Activated CD8-positive, alpha-beta T cell treated with anti-CD3 and anti-CD28 coated beads for 36 hours (primary cell): Measurements from ENCODE around the gene TBL1XR1. TPM values are rescaled to one million over a fixed set of nuclear protein-coding genes. Genes with fewer than 3 reads are reported as not detected.

Experiments
- ATAC-seq: fragments of 200-7000 bp; cut with Tn5 transposase; one replicate; pipeline ENCODE4 v1.10.0; 2021; ENCODE audit warnings: mild to moderate bottlenecking, moderate library complexity
- CTCF ChIA-PET: fragments of 350-600 bp; sonication (Branson Sonifier 250); formaldehyde crosslinking; loops from one replicate; lab custom pipeline; 2021; ENCODE audit warnings: antibody characterized with exemption; lab: Charles Lee
- POLR2A ChIA-PET: fragments of 350-600 bp; sonication (Branson Sonifier 250); formaldehyde crosslinking; loops from one replicate; lab custom pipeline; 2021; ENCODE audit warnings: antibody characterized with exemption; lab: Charles Lee
- DNase-seq: peaks from one replicate; pipeline ENCODE4 v3.0.0-alpha.2; 2020
- H3K27ac Mint-ChIP-seq: one replicate; pipeline ENCODE4 v1.8.0; 2021; ENCODE audit warnings: mild to moderate bottlenecking, mixed read lengths
- H3K27me3 Mint-ChIP-seq: one replicate; pipeline ENCODE4 v1.8.0; 2021; ENCODE audit warnings: mixed read lengths
- H3K36me3 Mint-ChIP-seq: one replicate; pipeline ENCODE4 v1.8.0; 2021; ENCODE audit warnings: low read depth, mixed read lengths
- H3K4me1 Mint-ChIP-seq: one replicate; pipeline ENCODE4 v1.8.0; 2021; ENCODE audit warnings: low read depth, mixed read lengths
- H3K4me3 Mint-ChIP-seq: one replicate; pipeline ENCODE4 v1.8.0; 2021; ENCODE audit warnings: mild to moderate bottlenecking, moderate library complexity, mixed read lengths
- H3K9me3 Mint-ChIP-seq: one replicate; pipeline ENCODE4 v1.8.0; 2021; ENCODE audit warnings: mixed read lengths
- CTCF ChIP-seq: fragments of 200-600 bp; IDR thresholded peaks from one replicate; pipeline ENCODE4 v1.8.0; 2022; ENCODE audit warnings: antibody characterized with exemption, mild to moderate bottlenecking
- intact Hi-C: fragments of 100-400 bp; cut with micrococcal nuclease; formaldehyde crosslinking; loops from one replicate; pipeline ENCODE4 v1.10.0; 2022
- total RNA-seq, 2 experiments: library from RNA; stranded (reverse); gene quantifications; one replicate each; pipeline ENCODE4 v1.2.3, GENCODE V29; 2021

The TBL1XR1 gene
- total RNA-seq, 2 experiments from 2014 or later: 153 to 158 TPM

DNA sequence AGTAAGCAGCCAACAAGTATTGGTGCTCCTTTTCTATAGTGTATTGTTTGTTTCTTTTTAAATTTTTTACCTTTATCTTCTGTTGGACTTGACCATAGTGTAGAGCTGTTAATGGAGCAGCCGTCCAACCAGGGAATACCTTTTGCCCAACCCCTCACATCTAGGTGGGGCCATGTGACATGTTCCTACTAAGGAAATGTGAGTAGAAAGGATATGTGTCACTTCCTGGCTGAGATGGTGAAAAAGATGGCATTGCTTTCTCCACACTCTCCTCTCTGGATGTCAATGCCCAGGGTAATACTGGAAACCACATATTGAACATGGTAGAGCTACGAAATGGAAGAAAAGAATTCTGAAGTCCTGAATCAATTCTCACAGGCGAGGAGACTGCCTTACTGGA, 218.8 kb downstream of the TBL1XR1 start:
- POLR2A ChIA-PET: no interaction called here
- Mint-ChIP-seq H3K27ac (no peak overlapping the region), H3K27me3 (no peaks in the 10 kb centered on the region), H3K4me3 (no peak overlapping the region), H3K36me3 (no peaks in the 10 kb centered on the region), H3K4me1 (no peaks in the 10 kb centered on the region), H3K9me3 (peaks cover 6% of the 10 kb centered on the region)
- CTCF ChIA-PET: interaction anchor here (1.4 kb wide), 1 partner anchor 37 kb away, joined by 3 read pairs; no protein-coding TSS in a partner anchor
- intact Hi-C loops: no loop called here
- no peak for ATAC-seq
- TF ChIP-seq CTCF: no peak
- no peak for DNase-seq

- no peaks in the 10 kb centered on the region for H3K4me1 Mint-ChIP-seq
- ATAC-seq: no peak
Observed at GRCh38 chr3:176977331-176977730, 220.0 kb downstream of the TBL1XR1 start.

DNA sequence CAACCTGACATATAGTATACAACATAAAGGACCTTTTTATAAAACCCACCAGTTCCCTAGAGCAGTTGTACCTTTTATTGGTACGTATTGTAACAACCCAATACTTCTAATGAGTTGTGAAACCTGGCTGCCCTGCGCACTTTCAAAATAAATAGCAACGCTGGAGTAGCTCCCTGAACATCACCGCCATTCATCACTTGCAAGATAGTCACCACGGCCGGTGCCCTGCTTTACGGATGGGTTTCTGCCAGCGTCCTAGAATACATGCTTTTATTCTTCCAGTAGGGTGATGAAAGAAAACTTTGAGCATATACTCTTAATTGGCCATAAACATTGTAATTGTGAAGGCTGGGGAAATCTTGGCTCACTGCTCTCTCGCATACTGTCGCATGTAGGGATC, 220.7 kb downstream of the TBL1XR1 start:
- Mint-ChIP-seq H3K9me3 (no peaks in the 10 kb centered on the region), H3K36me3 (no peaks in the 10 kb centered on the region), H3K4me3 (no peak overlapping the region), H3K27me3 (no peaks in the 10 kb centered on the region), H3K27ac (no peak overlapping the region), H3K4me1 (peaks cover 2% of the 10 kb centered on the region)
- no peak for TF ChIP-seq CTCF
- no peak for DNase-seq
- intact Hi-C loops: no loop called here
- CTCF ChIA-PET: interaction anchor here (1.1 kb wide), 1 partner anchor 14 kb away, joined by 3 read pairs; no protein-coding TSS in a partner anchor
- no peak for ATAC-seq
- POLR2A ChIA-PET: interaction anchor here (0.5 kb wide), 1 partner anchor 1350 kb away, joined by 3 read pairs; no protein-coding TSS in a partner anchor

More at GRCh38 chr3:176977331-176977730, 220.0 kb downstream of the TBL1XR1 start:
- peaks cover 6% of the 10 kb centered on the region for H3K9me3 Mint-ChIP-seq
- no peak overlapping the region for H3K4me3 Mint-ChIP-seq
- no peaks in the 10 kb centered on the region for H3K36me3 Mint-ChIP-seq
- ChIA-PET CTCF (interaction anchor here (1.4 kb wide), 1 partner anchor 38 kb away, joined by 3 read pairs; no protein-coding TSS in a partner anchor), POLR2A (no interaction called here)
- intact Hi-C loops: no loop called here
- no peak overlapping the region for H3K27ac Mint-ChIP-seq
- DNase-seq: no peak
- no peaks in the 10 kb centered on the region for H3K27me3 Mint-ChIP-seq
- TF ChIP-seq CTCF: no peak

- Mint-ChIP-seq H3K9me3 (no peaks in the 10 kb centered on the region), H3K4me1 (peaks cover 2% of the 10 kb centered on the region), H3K27ac (no peak overlapping the region), H3K36me3 (no peaks in the 10 kb centered on the region), H3K27me3 (no peaks in the 10 kb centered on the region), H3K4me3 (no peak overlapping the region)
- CTCF ChIA-PET: no interaction called here
- TF ChIP-seq CTCF: no peak
- POLR2A ChIA-PET: no interaction called here
- ATAC-seq (no peak), DNase-seq (no peak)
- intact Hi-C loops: no loop called here
Observed at GRCh38 chr3:176974279-176974678, 223.0 kb downstream of the TBL1XR1 start.

GRCh38 chr3:176971613-176972174, 225.6 kb downstream of the TBL1XR1 start:
- peak; percentile 20 for DNase-seq
- POLR2A ChIA-PET: no interaction called here
- no peak overlapping the region for H3K27ac Mint-ChIP-seq

More at GRCh38 chr3:176971613-176972174, 225.6 kb downstream of the TBL1XR1 start:
- Mint-ChIP-seq H3K27me3 (no peaks in the 10 kb centered on the region), H3K36me3 (no peaks in the 10 kb centered on the region), H3K9me3 (no peaks in the 10 kb centered on the region), H3K4me1 (peaks cover 2% of the 10 kb centered on the region), H3K4me3 (no peak overlapping the region)
- peak; percentile 82 for ATAC-seq
- TF ChIP-seq CTCF: no peak
- CTCF ChIA-PET: no interaction called here
- intact Hi-C loops: no loop called here
